Measurements from ENCODE around the gene CCRL2. TPM values are rescaled to one million over a fixed set of nuclear protein-coding genes. Genes with fewer than 3 reads are reported as not detected.
A peak's percentile ranks its signal among the peaks of the same experiment; 100 is the strongest.

CCRL2 gene
- total and polyA plus RNA-seq, 9 of the 15 experiments (the other 6 are each of a cell fraction or from before 2014, with no cell fraction given) = 3.4 to 5.7 (median 4.0) TPM

DNA sequence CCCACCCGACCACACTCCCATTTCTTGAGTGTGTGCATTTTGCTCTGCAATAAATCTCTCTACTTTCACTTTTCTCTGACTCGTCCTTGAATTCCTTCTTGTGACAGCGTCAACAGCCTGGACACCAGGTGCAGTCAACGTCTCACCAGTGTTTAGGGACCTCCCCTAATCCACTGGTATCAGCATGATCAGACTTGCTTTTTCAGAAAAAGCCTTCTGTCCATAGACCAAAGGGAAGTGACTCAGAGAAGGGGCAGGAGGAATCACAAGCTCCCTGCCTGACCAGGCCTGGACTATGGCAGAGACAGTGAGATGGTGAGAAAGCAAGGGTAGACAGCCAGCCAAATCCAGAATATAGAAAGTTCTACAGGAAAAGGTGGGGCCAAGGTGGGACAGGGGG lies 20.9 kb upstream of the CCRL2 start:
- peaks cover 0 to 15% of the 10 kb centered on the region in 2 experiments; a peak in 2 of 5 replicates for H3K4me1 ChIP-seq (replicated peaks in 1 of 2; ENCODE audit: control insufficient read depth in 2 of 2, insufficient read depth in 2 of 2, low read length in 2 of 2)
- intact Hi-C loops (cut with micrococcal nuclease) = no loop called here
- no peaks in the 10 kb centered on the region for H3K79me2 ChIP-seq (ENCODE audit: control insufficient read depth, insufficient read depth, low read length)
- ATAC-seq (peak; percentile 73), FAIRE-seq (no peak), DNase-seq (ENCODE audit: extremely low read depth in 1 of 4, low spot score in 3 of 4) (peak in 1 of 4 experiments; percentile 44)
- in situ Hi-C loops (cut with MboI) = no loop called here
- WGBS (ENCODE audit: insufficient coverage, low coverage, missing lambda C conversion rate) = 1% methylated on average over 4 of the region's 4 CpGs
- ChIA-PET POLR2A (interaction anchor here (1.0 to 1.4 kb wide), 4 partner anchors 9 to 21 kb away, joined by 3 to 6 read pairs (median 4); partner anchors contain the start of genes CCR5AS and CCRL2), CTCF (ENCODE audit: low intra/inter-chr PET ratio) (no interaction called here)
- no peaks in the 10 kb centered on the region for H3K9me1 ChIP-seq (ENCODE audit: control insufficient read depth, insufficient read depth, low read length)
- no peaks in the 10 kb centered on the region for H3K36me3 ChIP-seq (ENCODE audit: control insufficient read depth, insufficient read depth, low read length)
- no peaks in the 10 kb centered on the region for H4K20me1 ChIP-seq (replicated peaks; ENCODE audit: control insufficient read depth, insufficient read depth, low read length)
- H3K9ac ChIP-seq (ENCODE audit: insufficient read depth in 1 of 2, low read depth in 2 of 2, low read length in 2 of 2) = no peak overlapping the region
- H3K9me3 ChIP-seq (replicated peaks; ENCODE audit: control insufficient read depth, insufficient read depth, low read depth, low read length) = no peaks in the 10 kb centered on the region
- H2AFZ ChIP-seq (ENCODE audit: low read depth, low read length) = peak overlapping the region; percentile 36; the same call in 1 of the 2 replicates
- H3K4me3 ChIP-seq = no peak overlapping the region
- no TSS peak for BruUV-seq (replicated peaks)
- H3K27me3 ChIP-seq (ENCODE audit: control insufficient read depth in 2 of 2, insufficient read depth in 2 of 2, low read length in 2 of 2) = peaks cover 5 to 6% of the 10 kb centered on the region in 2 experiments; a peak in 1 of 5 replicates
- H3K27ac ChIP-seq (ENCODE audit: extremely low read depth, low read depth, low read length) = peak overlapping the region; percentile 28; the same call in 2 of the 3 replicates
- no peak overlapping the region for H3K4me2 ChIP-seq (ENCODE audit: insufficient read depth, low read length)
- no peak for TF ChIP-seq NFE2L1 (tag; IDR thresholded peaks at IDR 0.05; ENCODE audit: borderline replicate concordance, low read depth)
- no peak for TF ChIP-seq DDX20 (tag; IDR thresholded peaks at IDR 0.05; ENCODE audit: low read depth)
- TF ChIP-seq ZKSCAN3 (CRISPR knock-in tag; IDR thresholded peaks at IDR 0.05) = no peak
- TF ChIP-seq KAT7 (CRISPR knock-in tag; IDR thresholded peaks at IDR 0.05; ENCODE audit: borderline replicate concordance) = no peak
- TF ChIP-seq KDM4B (IDR thresholded peaks at IDR 0.05; ENCODE audit: borderline replicate concordance in 2 of 2, low read depth in 1 of 2) = no peak
- no peak for TF ChIP-seq ESRRB (CRISPR knock-in tag; IDR thresholded peaks at IDR 0.05; ENCODE audit: borderline replicate concordance)
- no peak for TF ChIP-seq MCM5 (IDR thresholded peaks at IDR 0.05; ENCODE audit: low read depth)
- TF ChIP-seq, protein P1, sequence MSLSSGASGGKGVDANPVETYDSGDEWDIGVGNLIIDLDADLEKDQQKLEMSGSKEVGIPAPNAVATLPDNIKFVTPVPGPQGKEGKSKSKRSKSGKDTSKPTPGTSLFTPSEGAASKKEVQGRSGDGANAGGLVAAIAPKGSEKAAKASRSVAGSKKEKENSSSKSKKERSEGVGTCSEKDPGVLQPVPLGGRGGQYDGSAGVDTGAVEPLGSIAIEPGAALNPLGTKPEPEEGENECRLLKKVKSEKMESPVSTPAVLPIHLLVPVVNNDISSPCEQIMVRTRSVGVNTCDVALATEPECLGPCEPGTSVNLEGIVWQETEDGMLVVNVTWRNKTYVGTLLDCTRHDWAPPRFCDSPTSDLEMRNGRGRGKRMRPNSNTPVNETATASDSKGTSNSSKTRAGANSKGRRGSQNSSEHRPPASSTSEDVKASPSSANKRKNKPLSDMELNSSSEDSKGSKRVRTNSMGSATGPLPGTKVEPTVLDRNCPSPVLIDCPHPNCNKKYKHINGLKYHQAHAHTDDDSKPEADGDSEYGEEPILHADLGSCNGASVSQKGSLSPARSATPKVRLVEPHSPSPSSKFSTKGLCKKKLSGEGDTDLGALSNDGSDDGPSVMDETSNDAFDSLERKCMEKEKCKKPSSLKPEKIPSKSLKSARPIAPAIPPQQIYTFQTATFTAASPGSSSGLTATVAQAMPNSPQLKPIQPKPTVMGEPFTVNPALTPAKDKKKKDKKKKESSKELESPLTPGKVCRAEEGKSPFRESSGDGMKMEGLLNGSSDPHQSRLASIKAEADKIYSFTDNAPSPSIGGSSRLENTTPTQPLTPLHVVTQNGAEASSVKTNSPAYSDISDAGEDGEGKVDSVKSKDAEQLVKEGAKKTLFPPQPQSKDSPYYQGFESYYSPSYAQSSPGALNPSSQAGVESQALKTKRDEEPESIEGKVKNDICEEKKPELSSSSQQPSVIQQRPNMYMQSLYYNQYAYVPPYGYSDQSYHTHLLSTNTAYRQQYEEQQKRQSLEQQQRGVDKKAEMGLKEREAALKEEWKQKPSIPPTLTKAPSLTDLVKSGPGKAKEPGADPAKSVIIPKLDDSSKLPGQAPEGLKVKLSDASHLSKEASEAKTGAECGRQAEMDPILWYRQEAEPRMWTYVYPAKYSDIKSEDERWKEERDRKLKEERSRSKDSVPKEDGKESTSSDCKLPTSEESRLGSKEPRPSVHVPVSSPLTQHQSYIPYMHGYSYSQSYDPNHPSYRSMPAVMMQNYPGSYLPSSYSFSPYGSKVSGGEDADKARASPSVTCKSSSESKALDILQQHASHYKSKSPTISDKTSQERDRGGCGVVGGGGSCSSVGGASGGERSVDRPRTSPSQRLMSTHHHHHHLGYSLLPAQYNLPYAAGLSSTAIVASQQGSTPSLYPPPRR (CRISPR knock-in tag; IDR thresholded peaks at IDR 0.05; ENCODE audit: borderline replicate concordance) = no peak
- TF ChIP-seq, protein P2, sequence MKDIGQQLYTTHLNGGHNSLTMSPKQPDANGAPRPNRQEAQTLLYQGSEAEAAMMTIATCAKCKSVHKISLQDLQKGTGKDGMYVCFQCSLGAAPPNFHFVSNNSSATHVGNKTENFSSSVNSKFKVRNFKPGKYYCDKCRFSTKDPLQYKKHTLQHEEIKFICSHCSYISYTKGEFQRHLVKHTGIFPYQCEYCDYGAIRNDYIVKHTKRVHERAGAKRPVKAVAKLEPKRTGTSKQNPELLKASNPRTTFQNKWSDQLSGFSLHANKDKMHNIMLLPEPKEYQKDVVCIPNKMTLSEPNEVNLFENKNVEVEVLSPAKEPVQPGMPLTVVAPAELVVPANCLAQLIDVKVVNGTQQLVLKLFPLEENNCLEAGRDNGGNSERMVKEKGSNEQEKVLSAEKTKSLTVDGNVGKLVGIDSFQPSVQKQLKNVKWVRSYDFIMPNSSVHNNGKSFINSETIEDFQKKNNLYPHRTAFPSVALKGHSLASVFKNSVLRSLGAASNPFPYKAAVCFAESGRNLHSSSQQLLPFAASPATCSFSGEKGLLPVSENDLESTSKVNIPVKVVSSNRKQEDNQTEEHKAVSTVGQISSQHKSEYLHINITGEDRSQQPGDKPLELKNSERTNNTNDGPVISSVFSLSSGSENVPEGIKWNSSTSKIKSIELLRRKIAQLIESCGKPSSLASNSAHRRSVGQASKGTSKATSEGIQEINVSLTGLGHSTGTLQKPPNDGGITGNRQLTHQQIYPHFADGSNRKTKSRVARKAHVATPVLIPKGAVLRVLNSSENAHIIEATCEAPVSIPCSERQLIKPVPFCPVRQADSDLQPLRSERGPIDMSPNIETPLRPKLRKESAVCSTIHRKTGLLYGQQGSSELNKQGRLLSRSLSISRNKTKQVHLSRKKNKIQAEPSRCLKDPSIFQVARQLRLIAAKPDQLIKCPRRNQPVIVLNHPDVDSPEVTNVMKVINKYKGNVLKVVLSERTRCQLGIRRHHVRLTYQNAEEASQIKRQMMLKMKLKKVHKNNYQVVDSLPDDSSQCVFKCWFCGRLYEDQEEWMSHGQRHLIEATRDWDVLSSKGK (CRISPR knock-in tag; IDR thresholded peaks at IDR 0.05) = no peak
- no peak for TF ChIP-seq ZC3H4 (CRISPR knock-in tag; IDR thresholded peaks at IDR 0.05; ENCODE audit: borderline replicate concordance)
- TF ChIP-seq ARNT (IDR thresholded peaks at IDR 0.05) = no peak
- TF ChIP-seq MCM7 (IDR thresholded peaks at IDR 0.05) = no peak
- peak in 1 of 2 experiments; percentile 46; a peak in 1 of 4 replicates for TF ChIP-seq MAZ (CRISPR knock-in tag; conservative IDR thresholded peaks at IDR 0.05 in 1 of 2, IDR thresholded peaks at IDR 0.05 in 1 of 2)
- no peak for TF ChIP-seq ELF1 (tag; IDR thresholded peaks at IDR 0.05)
- no peak for TF ChIP-seq XRCC5 (IDR thresholded peaks at IDR 0.05; ENCODE audit: low read depth, low read length)
